T follicular helper cell (primary cell): ENCODE measurements around the gene COL1A1.
A peak's percentile ranks its signal among the peaks of the same experiment; 100 is the strongest.

Source experiments
- DNase-seq: peaks from one replicate; pipeline ENCODE4 v3.0.0-alpha.2; 2020; ENCODE audit warnings: low read depth

COL1A1 gene

GRCh38 chr17:50141026-50141744 lies 60.2 kb downstream of the COL1A1 start:
- no peak for DNase-seq

- DNase-seq = peak; percentile 72
These were observed 61.2 kb downstream of the COL1A1 start for GRCh38 chr17:50139950-50140885.

GRCh38 chr17:50139185-50139783 lies 62.1 kb downstream of the COL1A1 start:
- no peak for DNase-seq

GRCh38 chr17:50137042-50137441 lies 64.4 kb downstream of the COL1A1 start:
- no peak for DNase-seq

GRCh38 chr17:50136096-50136687 lies 65.2 kb downstream of the COL1A1 start:
- no peak for DNase-seq

GRCh38 chr17:50135316-50136095 lies 65.9 kb downstream of the COL1A1 start:
- DNase-seq = no peak

GRCh38 chr17:50134206-50135110 lies 67.0 kb downstream of the COL1A1 start:
- DNase-seq = no peak

GRCh38 chr17:50133769-50134099 lies 67.7 kb downstream of the COL1A1 start:
- DNase-seq = no peak
